ENCODE measurements around the gene TBX10.
A peak's percentile ranks its signal among the peaks of the same experiment; 100 is the strongest.

TBX10 gene

GRCh38 chr11:67617243-67617953, 22.2 kb downstream of the TBX10 start:
- H3K36me3 Mint-ChIP-seq (ENCODE audit: low read depth): peaks cover 5% of the 10 kb centered on the region

GRCh38 chr11:67616431-67617242, 22.9 kb downstream of the TBX10 start:
- Mint-ChIP-seq H3K4me1 (peaks cover 31% of the 10 kb centered on the region), H3K9me3 (no peaks in the 10 kb centered on the region), H3K27ac (no peak overlapping the region), H3K27me3 (ENCODE audit: low read depth) (peaks cover 10% of the 10 kb centered on the region), H3K36me3 (ENCODE audit: low read depth) (peaks cover 5% of the 10 kb centered on the region), H3K4me3 (peak overlapping the region in 2 of 3 experiments; percentile 1 to 9)
- TF ChIP-seq, protein P1, sequence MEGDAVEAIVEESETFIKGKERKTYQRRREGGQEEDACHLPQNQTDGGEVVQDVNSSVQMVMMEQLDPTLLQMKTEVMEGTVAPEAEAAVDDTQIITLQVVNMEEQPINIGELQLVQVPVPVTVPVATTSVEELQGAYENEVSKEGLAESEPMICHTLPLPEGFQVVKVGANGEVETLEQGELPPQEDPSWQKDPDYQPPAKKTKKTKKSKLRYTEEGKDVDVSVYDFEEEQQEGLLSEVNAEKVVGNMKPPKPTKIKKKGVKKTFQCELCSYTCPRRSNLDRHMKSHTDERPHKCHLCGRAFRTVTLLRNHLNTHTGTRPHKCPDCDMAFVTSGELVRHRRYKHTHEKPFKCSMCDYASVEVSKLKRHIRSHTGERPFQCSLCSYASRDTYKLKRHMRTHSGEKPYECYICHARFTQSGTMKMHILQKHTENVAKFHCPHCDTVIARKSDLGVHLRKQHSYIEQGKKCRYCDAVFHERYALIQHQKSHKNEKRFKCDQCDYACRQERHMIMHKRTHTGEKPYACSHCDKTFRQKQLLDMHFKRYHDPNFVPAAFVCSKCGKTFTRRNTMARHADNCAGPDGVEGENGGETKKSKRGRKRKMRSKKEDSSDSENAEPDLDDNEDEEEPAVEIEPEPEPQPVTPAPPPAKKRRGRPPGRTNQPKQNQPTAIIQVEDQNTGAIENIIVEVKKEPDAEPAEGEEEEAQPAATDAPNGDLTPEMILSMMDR (IDR thresholded peaks at IDR 0.05; ENCODE audit: unreplicated experiment in 3 of 3): no peak

More at GRCh38 chr11:67617243-67617953, 22.2 kb downstream of the TBX10 start:
- Mint-ChIP-seq H3K4me1 (peaks cover 35% of the 10 kb centered on the region), H3K27ac (no peak overlapping the region), H3K27me3 (ENCODE audit: low read depth) (peaks cover 14% of the 10 kb centered on the region), H3K9me3 (no peaks in the 10 kb centered on the region), H3K4me3 (peak overlapping the region in 1 of 3 experiments; percentile 3)
- TF ChIP-seq, protein P1 (IDR thresholded peaks at IDR 0.05; ENCODE audit: unreplicated experiment in 3 of 3): no peak

GRCh38 chr11:67615728-67616430, 23.7 kb downstream of the TBX10 start:
- TF ChIP-seq, protein P1 (IDR thresholded peaks at IDR 0.05; ENCODE audit: unreplicated experiment in 3 of 3): no peak
- no peaks in the 10 kb centered on the region for H3K9me3 Mint-ChIP-seq
- peaks cover 23% of the 10 kb centered on the region for H3K4me1 Mint-ChIP-seq
- H3K36me3 Mint-ChIP-seq (ENCODE audit: low read depth): peaks cover 5% of the 10 kb centered on the region
- H3K27ac Mint-ChIP-seq: no peak overlapping the region
- H3K27me3 Mint-ChIP-seq (ENCODE audit: low read depth): peaks cover 7% of the 10 kb centered on the region
- H3K4me3 Mint-ChIP-seq: no peak overlapping the region

DNA sequence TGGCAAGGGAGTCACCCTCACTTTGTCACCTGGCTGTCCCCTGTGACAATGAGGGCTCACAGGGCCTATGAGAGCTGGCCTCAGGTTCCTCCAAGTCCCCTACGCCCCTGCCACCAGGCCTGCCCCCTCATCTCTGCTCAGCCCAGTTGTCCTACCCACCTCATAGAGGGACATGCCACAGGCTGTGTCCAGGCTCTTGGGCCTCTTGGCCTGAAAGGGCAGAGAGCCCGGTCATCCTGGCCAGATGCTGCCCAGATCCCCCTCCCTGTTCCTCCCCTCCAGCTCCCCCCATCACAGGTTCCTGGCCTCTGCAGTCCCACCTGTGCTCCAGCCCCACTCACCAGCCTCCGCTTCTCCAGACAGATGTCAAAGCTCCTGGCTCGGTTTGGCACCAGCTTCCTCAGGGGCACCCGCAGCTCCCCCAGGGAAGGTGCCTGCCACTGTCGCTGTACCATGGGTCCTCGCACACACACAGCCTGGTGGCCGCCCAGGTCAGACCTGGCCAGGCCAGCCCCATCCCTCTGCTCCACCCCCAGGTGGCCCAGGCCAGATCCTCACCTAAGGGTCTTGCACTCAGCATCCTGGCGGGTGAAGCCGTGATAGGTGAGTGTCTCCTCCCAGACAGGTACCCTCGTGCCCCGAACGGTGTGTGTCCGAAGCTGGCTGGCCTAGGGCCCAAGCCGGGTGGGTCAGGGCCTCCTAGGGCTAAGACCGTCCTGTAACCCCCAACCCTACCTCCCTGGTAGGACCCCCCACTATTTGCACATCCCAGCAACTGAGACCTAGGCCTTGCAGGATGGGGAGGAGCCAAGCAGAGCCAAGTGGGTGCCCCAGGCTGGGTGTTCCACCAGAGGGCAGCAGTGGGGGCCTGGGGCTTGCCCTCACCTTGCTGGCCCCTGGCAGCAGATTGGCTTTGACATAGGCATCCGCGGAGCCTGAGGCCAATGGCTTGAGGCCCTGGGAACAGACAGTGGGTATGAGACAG, 24.5 kb downstream of the TBX10 start:
- peak overlapping the region in 2 of 3 experiments; percentile 37 to 41 for H3K4me3 Mint-ChIP-seq
- TF ChIP-seq, protein P1 (IDR thresholded peaks at IDR 0.05; ENCODE audit: unreplicated experiment in 3 of 3): peak in 2 of 3 experiments; percentile 25 to 33
- H3K36me3 Mint-ChIP-seq (ENCODE audit: low read depth): peaks cover 8% of the 10 kb centered on the region
- peaks cover 7% of the 10 kb centered on the region for H3K27me3 Mint-ChIP-seq (ENCODE audit: low read depth)
- H3K9me3 Mint-ChIP-seq: no peaks in the 10 kb centered on the region
- no peak overlapping the region for H3K27ac Mint-ChIP-seq
- peaks cover 18% of the 10 kb centered on the region for H3K4me1 Mint-ChIP-seq
